Pancreas (tissue), 10 donors: ENCODE data around the gene DCTN1. TPM values are rescaled to one million over a fixed set of nuclear protein-coding genes. Genes with fewer than 3 reads are reported as not detected.
A peak's percentile ranks its signal among the peaks of the same experiment; 100 is the strongest.

Experiments
- ATAC-seq, 4 donors: fragments of 200-7000 bp; cut with Tn5 transposase; one replicate each; pipeline versions ENCODE4 v1.8.0 to v1.9.1; 2020; ENCODE audit warnings: mild to moderate bottlenecking in 4 of 4, moderate library complexity in 4 of 4
- DNase-seq, 6 donors: peaks; one replicate each; pipeline ENCODE4 v3.0.0-alpha.2; 2020
- FAIRE-seq: peaks from 2 replicates; lab custom pipeline; 2012; peaks lifted over from hg19 to GRCh38; lab: Jason Lieb, UNC
- H3K27ac ChIP-seq, 4 donors: fragments of 200-600 bp; sonication (generic); 1 replicate in 3 of 4; 2 replicates in 1 of 4; pipeline versions ENCODE4 v1.5.0 to v1.8.0; 2020
- H3K27me3 ChIP-seq, 4 donors: fragments of 200-600 bp; one replicate each; pipeline ENCODE4 v1.8.0; 2021
- H3K36me3 ChIP-seq, 3 donors: fragments of 200-600 bp; sonication (generic) in 1 of 3; one replicate each; pipeline versions ENCODE4 v1.5.0 to v1.8.0; 2020 to 2021
- H3K4me1 ChIP-seq, 3 donors: fragments of 200-600 bp; one replicate each; pipeline ENCODE4 v1.8.0; 2021
- H3K4me3 ChIP-seq, 4 donors: fragments of 200-600 bp; sonication (generic) in 2 of 4; one replicate each; pipeline versions ENCODE4 v1.5.0 to v1.8.0; 2020 to 2021
- H3K9me3 ChIP-seq, 4 donors: fragments of 200-600 bp; one replicate each; pipeline ENCODE4 v1.8.0; 2021
- WGBS, 2 donors: extraction: QIAGEN DNeasy Blood & Tissue Kit; methylation state at CpG; one replicate each; pipeline ENCODE4 v1.1.7; 2013; 5-methylcytosine and 5-hydroxymethylcytosine counted together
- intact Hi-C, 3 donors: fragments of 100-400 bp; cut with DNase I; formaldehyde crosslinking; loops; one replicate each; pipeline versions ENCODE4 v1.11.1 to v1.14.2; 2022
- polyA plus RNA-seq, 2 donors: library from polyadenylated mRNA; stranded (reverse); fragments of 200-250 nt; gene quantifications; one replicate each; pipeline ENCODE4 v1.2.3, GENCODE V29; 2013
- total RNA-seq, 6 donors: library from RNA; stranded (reverse); fragmentation: NEBNext Ultra II Directional in 4 of 6; extraction: Animal tissue kit (Norgen Biotek cat#: 25700) in 4 of 6; gene quantifications; one replicate each; pipeline versions ENCODE4 v1.2.1 to v1.2.4, GENCODE V29; 2021 to 2023
- TF ChIP-seq, protein P1 (sequence below), 4 donors: fragments of 200-600 bp; sonication (generic) in 3 of 4; IDR thresholded peaks; one replicate each; pipeline versions ENCODE4 v1.5.0 to v1.8.0; 2021; ENCODE audit warnings: antibody characterized with exemption in 4 of 4
- donor health status: healthy with polysubstance abuse.
- donor health status: DM: no; HTN: no; CAD: no; lungs with moderate emphysema.
- donor health status: DM: no; HTN: no; CAD: no.
- donor health status: control.
- donor health status: control.
- donor health status: Bipolar disorder and iron deficiency.
- donor health status: DM: yes; HTN: yes; CAD: no.
- donor health status: DM: no; HTN: no; CAD: no.
- donor health status: DM: no; HTN: no; CAD: no.
- donor health status: DM: yes; HTN: yes; CAD: no.

DCTN1 gene
- total RNA-seq (10 to 100 TPM; 37.7 to 64.3 (median 48.1) TPM), polyA plus RNA-seq (10 to 100 TPM; 75.9 to 84.7 TPM)

DNA sequence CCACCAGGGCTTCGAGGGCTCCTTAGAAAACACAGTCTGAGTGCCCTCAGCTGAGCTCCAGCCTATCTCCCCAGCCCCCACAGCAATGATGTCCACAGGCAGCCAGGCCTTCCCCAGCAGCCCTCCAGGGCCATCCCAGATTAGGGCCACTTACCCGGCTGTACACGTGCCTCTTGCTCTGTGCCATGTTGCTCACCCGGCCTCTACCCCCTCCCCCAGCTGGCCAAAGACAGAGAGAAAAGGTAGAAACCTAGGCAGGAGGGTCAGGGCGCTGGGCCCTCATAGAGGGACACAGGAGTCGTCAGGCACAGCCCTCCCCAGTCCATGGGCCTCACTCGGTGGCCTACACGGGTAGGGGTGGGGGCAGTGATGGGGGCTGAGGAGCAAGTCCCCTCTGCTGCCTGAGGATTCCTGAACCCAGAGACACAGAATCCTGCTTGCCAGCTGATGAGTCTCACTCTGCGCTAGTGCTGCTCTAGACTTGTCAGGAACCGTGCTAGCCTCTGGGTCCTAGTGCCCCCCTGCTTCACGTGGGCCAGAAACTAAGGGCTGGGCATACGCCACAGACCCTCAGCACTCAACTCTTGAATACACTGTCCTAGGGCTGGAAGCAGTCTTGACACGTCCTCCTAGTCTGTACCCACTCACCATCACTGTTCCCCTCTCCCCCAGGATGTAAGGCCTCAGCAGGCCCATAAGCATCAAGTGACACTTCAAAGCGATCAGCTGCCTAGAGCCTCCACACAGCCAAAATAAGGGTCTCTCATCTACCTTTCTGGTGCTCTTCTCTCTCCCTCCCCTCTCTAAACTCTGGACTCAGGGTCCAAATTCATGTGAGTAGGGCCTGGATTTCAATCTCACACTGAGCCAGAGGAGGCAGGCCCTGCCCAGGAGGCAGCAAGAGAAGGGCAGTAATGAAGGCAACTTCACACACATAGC is at the start of gene DCTN1:
DCTN1 (minus strand) TSS at position 461 of the 939 bp plus-strand sequence; CDS start at position 187, 274 bp downstream.
- Histone ChIP-seq H3K9me3 (no peaks in the 10 kb centered on the region), H3K36me3 (peaks cover 0 to 8% (median 0%) of the 10 kb centered on the region in 3 donors), H3K4me1 (peaks cover 9 to 23% (median 10%) of the 10 kb centered on the region in 3 donors), H3K27ac (no peak within 1 kb of the TSS), H3K4me3 (peak within 1 kb of the TSS in 2 of 4 donors; percentile 16 to 35), H3K27me3 (no peaks in the 10 kb centered on the region)
- 27% methylated on average over 14 of the region's 14 CpGs for WGBS, 2 donors
- ATAC-seq (peak; percentile 56 to 80 (median 73)), DNase-seq (peak in 4 of 6 donors; percentile 13 to 38 (median 26)), FAIRE-seq (no peak)
- intact Hi-C loops: no loop called here
- TF ChIP-seq, protein P1, sequence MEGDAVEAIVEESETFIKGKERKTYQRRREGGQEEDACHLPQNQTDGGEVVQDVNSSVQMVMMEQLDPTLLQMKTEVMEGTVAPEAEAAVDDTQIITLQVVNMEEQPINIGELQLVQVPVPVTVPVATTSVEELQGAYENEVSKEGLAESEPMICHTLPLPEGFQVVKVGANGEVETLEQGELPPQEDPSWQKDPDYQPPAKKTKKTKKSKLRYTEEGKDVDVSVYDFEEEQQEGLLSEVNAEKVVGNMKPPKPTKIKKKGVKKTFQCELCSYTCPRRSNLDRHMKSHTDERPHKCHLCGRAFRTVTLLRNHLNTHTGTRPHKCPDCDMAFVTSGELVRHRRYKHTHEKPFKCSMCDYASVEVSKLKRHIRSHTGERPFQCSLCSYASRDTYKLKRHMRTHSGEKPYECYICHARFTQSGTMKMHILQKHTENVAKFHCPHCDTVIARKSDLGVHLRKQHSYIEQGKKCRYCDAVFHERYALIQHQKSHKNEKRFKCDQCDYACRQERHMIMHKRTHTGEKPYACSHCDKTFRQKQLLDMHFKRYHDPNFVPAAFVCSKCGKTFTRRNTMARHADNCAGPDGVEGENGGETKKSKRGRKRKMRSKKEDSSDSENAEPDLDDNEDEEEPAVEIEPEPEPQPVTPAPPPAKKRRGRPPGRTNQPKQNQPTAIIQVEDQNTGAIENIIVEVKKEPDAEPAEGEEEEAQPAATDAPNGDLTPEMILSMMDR (IDR thresholded peaks at IDR 0.05): no peak

DNA sequence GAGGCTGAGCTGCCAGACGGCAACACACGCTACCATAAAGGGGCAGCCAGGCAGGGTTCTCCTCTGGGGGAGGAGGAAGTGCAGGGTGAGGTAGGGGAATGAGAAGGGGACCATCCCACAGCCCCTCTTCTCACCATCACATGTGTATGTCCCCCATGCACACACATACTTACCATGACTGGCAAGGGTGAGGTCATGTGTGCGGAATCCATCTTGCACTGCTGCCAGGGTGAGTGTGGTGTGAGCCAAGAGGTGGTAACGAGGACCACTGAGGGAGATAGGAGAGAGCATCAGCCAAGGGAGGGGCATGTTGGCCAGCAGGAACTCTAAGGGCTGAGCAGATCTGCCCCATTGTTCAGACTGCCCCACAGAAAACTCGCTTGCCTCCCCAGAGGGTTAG is 48.6 kb upstream of the DCTN1 start:
- ATAC-seq (no peak), FAIRE-seq (no peak), DNase-seq (no peak)
- Histone ChIP-seq H3K27me3 (no peaks in the 10 kb centered on the region), H3K4me3 (no peak overlapping the region), H3K27ac (no peak overlapping the region), H3K4me1 (no peaks in the 10 kb centered on the region), H3K36me3 (peaks cover 3 to 58% (median 23%) of the 10 kb centered on the region in 3 donors), H3K9me3 (no peaks in the 10 kb centered on the region)
- TF ChIP-seq, protein P1 (IDR thresholded peaks at IDR 0.05): no peak
- 89 to 95% methylated on average over 5 of the region's 5 CpGs for WGBS, 2 donors
- intact Hi-C loops: no loop called here

DNA sequence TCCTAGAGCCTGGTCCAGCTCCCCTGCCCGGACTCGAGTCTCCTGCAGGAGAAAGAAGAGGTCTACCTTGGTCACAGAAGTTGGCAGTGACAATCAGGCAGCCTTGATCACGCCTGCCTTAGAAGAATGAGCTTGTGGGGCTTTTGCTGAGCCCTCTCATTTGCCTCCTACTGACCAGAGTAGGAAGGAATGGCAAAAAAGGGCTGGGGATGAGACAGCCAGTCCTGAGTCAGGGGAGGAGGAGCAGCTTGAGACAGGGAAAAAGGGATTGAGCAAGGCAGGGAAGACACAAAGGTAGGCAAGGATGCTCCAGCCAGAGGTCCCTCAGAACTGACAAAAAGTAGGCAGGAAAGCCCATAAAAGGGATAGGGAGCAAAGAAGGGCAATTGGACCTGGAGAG is 47.4 kb upstream of the DCTN1 start:
- 84% methylated on average over 3 of the region's 3 CpGs for WGBS, 2 donors
- DNase-seq: no peak
- FAIRE-seq: no peak
- Histone ChIP-seq H3K4me3 (no peak overlapping the region), H3K27ac (no peak overlapping the region), H3K9me3 (no peaks in the 10 kb centered on the region), H3K4me1 (no peaks in the 10 kb centered on the region), H3K27me3 (no peaks in the 10 kb centered on the region), H3K36me3 (peaks cover 3 to 58% (median 23%) of the 10 kb centered on the region in 3 donors)
- intact Hi-C loops: no loop called here
- TF ChIP-seq, protein P1 (IDR thresholded peaks at IDR 0.05): no peak
- ATAC-seq: no peak

DNA sequence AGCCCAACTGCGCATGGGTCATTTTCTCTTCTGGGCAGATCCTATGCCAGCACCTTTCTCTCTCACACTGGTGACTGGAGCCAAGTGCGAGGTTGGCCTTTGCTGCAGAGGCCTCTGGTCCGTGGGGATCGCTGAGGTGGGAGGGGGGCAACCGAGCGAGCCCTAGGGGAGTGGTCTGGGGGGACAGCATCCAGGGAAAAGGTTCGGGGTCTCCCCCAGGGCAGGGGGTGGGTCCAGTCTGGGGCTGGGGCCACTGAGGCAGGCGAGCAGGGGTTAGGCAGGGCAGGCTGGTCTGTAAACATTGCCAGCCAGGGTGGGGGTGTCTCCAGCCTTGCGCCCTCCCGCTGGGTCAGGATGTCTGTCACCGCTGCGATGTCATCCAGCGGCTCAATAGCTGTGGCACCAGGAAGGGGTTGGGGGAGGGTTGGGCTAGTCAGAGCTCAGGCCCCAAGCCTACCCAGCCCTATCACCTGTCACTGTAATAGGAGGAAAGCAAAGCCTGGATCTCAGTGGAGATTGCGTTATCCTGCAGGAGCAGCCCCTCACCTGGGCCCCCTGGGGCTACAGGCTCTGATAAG is 46.2 kb upstream of the DCTN1 start:
- Histone ChIP-seq H3K27ac (no peak overlapping the region), H3K4me1 (no peaks in the 10 kb centered on the region), H3K36me3 (peaks cover 3 to 48% (median 20%) of the 10 kb centered on the region in 3 donors), H3K9me3 (no peaks in the 10 kb centered on the region), H3K4me3 (no peak overlapping the region), H3K27me3 (no peaks in the 10 kb centered on the region)
- no peak for ATAC-seq
- TF ChIP-seq, protein P1 (IDR thresholded peaks at IDR 0.05): no peak
- intact Hi-C loops: no loop called here
- WGBS, 2 donors: 85 to 89% methylated on average over 12 to 14 of the region's 14 CpGs
- peak in 2 of 6 donors; percentile 36 to 69 for DNase-seq
- FAIRE-seq: no peak
